OCI-LY3 (cell line): ENCODE data around the gene VDAC1.

Experiments used
- EZH2phosphoT487 ChIP-seq: fragments of 200-600 bp; shearing (Covaris generic); IDR thresholded peaks from 2 replicates; pipeline ENCODE4 v1.6.1; 2018; ENCODE audit warnings: antibody characterized with exemption, mixed run types, low read depth
- TF ChIP-seq, protein P1 (sequence below): fragments of 200-600, 300-600 bp; sonication (generic); IDR thresholded peaks from 2 replicates; pipeline ENCODE4 v1.5.1; 2014; ENCODE audit warnings: antibody characterized with exemption, low read length, low read depth

DNA sequence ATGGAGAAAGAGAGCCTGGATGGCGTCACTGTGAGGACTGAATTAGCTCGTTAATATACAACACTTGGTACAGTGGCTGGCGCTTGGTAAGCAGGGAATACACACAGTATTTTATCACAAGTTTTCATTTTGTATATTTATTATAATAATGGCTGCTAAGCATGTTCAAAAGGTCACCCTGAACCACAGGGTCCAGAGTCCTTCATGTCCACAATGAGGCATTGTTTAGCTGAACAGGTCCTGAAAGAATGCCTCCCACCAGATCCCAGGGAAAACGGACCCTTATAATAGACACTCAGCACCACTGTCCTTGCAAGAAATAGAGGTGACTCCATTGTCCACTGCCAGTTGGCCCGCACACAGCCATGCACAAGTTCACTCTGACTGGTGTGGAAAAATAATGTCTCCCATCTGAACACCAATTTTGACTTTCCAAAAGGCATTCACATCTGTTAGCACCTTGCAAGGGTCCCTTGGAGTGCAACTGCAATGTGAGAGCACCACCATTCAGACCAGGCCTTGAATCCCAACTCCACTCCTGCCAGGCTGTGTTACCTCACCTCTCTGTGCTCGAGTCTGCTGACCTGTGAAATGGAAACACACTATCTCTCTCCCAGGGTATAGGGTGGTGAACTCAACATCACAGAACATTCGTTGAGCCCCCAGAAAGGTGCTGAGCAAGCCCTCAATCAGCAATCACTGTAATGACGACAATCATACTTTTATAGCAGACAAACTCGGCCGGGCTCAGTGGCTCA lies 3.9 kb downstream of the VDAC1 start:
- TF ChIP-seq, protein P1, sequence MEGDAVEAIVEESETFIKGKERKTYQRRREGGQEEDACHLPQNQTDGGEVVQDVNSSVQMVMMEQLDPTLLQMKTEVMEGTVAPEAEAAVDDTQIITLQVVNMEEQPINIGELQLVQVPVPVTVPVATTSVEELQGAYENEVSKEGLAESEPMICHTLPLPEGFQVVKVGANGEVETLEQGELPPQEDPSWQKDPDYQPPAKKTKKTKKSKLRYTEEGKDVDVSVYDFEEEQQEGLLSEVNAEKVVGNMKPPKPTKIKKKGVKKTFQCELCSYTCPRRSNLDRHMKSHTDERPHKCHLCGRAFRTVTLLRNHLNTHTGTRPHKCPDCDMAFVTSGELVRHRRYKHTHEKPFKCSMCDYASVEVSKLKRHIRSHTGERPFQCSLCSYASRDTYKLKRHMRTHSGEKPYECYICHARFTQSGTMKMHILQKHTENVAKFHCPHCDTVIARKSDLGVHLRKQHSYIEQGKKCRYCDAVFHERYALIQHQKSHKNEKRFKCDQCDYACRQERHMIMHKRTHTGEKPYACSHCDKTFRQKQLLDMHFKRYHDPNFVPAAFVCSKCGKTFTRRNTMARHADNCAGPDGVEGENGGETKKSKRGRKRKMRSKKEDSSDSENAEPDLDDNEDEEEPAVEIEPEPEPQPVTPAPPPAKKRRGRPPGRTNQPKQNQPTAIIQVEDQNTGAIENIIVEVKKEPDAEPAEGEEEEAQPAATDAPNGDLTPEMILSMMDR = no peak
- no peak for TF ChIP-seq EZH2phosphoT487
